Calu3 (cell line): Measurements from ENCODE around the gene DYNLRB1. TPM values are rescaled to one million over a fixed set of nuclear protein-coding genes. Genes with fewer than 3 reads are reported as not detected.

Experiments used
- BruUV-seq: library from RNA; stranded (reverse); fragments of 400-500 nt; replicated peaks from 2 replicates; lab custom pipeline; 2021; lab: Mats Ljungman, UMichigan
- CTCF ChIA-PET: fragments of 300-600 bp; sonication (Branson Sonifier 250); formaldehyde crosslinking; loops from one replicate; lab custom pipeline; 2022; ENCODE audit warnings: antibody characterized with exemption; lab: Charles Lee
- DNase-seq: peaks from one replicate; pipeline ENCODE4 v3.0.0; 2022
- H3K27ac Mint-ChIP-seq: one replicate; pipeline ENCODE4 v1.8.0; 2022; ENCODE audit warnings: mixed read lengths; ENCODE audit not compliant: unreplicated experiment
- H3K27me3 Mint-ChIP-seq: one replicate; pipeline ENCODE4 v1.8.0; 2022; ENCODE audit warnings: mixed read lengths; ENCODE audit not compliant: unreplicated experiment
- H3K36me3 Mint-ChIP-seq: one replicate; pipeline ENCODE4 v1.8.0; 2022; ENCODE audit warnings: mild to moderate bottlenecking, moderate library complexity, mixed read lengths; ENCODE audit not compliant: insufficient read depth, unreplicated experiment
- H3K4me1 Mint-ChIP-seq: one replicate; pipeline ENCODE4 v1.8.0; 2022; ENCODE audit warnings: mild to moderate bottlenecking, low read depth, mixed read lengths; ENCODE audit not compliant: unreplicated experiment
- H3K4me3 Mint-ChIP-seq: one replicate; pipeline ENCODE4 v1.8.0; 2022; ENCODE audit warnings: mild to moderate bottlenecking, low read depth, moderate library complexity, mixed read lengths; ENCODE audit not compliant: unreplicated experiment
- H3K9me3 Mint-ChIP-seq: one replicate; pipeline ENCODE4 v1.8.0; 2022; ENCODE audit warnings: low read depth, mixed read lengths; ENCODE audit not compliant: unreplicated experiment
- intact Hi-C: fragments of 100-400 bp; cut with micrococcal nuclease; formaldehyde crosslinking; loops from one replicate; pipeline ENCODE4 v1.10.0; 2022; ENCODE audit not compliant: unreplicated experiment
- total RNA-seq: library from RNA; stranded (reverse); gene quantifications from 2 replicates; pipeline ENCODE4 v1.2.3, GENCODE V29; 2022
- TF ChIP-seq, protein P1 (sequence below): fragments of 200-600 bp; IDR thresholded peaks from one replicate; pipeline ENCODE4 v1.8.0; 2022; ENCODE audit warnings: antibody characterized with exemption; ENCODE audit not compliant: unreplicated experiment

The DYNLRB1 gene
- total RNA-seq, 1 experiment from 2014 or later = 229 TPM

DNA sequence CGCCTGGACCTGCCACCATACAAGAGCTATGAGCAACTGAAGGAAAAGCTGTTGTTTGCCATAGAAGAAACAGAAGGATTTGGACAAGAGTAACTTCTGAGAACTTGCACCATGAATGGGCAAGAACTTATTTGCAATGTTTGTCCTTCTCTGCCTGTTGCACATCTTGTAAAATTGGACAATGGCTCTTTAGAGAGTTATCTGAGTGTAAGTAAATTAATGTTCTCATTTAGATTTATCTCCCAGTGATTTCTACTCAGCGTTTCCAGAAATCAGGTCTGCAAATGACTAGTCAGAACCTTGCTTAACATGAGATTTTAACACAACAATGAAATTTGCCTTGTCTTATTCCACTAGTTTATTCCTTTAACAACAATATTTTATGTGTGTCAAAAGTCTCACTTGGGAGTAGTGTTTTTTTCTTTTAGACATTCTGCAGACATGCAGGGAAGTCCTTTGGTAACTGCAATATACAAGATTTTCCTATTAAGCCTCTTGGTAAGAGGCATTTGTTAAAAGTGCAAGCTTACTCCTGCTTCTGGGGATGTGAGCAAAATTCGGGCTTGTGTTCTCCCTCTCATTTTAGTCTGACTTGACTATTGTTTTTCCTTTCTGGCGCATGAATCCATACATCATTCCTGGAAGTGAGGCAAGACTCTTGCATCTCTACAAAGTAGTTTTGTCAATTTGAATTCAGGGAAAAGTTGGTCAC lies 8.4 kb upstream of the DYNLRB1 start:
- TF ChIP-seq, protein P1, sequence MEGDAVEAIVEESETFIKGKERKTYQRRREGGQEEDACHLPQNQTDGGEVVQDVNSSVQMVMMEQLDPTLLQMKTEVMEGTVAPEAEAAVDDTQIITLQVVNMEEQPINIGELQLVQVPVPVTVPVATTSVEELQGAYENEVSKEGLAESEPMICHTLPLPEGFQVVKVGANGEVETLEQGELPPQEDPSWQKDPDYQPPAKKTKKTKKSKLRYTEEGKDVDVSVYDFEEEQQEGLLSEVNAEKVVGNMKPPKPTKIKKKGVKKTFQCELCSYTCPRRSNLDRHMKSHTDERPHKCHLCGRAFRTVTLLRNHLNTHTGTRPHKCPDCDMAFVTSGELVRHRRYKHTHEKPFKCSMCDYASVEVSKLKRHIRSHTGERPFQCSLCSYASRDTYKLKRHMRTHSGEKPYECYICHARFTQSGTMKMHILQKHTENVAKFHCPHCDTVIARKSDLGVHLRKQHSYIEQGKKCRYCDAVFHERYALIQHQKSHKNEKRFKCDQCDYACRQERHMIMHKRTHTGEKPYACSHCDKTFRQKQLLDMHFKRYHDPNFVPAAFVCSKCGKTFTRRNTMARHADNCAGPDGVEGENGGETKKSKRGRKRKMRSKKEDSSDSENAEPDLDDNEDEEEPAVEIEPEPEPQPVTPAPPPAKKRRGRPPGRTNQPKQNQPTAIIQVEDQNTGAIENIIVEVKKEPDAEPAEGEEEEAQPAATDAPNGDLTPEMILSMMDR = no peak
- CTCF ChIA-PET = no interaction called here
- no peak for DNase-seq
- Mint-ChIP-seq H3K27ac (no peak overlapping the region), H3K9me3 (no peaks in the 10 kb centered on the region), H3K4me3 (no peak overlapping the region), H3K4me1 (peaks cover 13% of the 10 kb centered on the region), H3K27me3 (no peaks in the 10 kb centered on the region), H3K36me3 (peaks cover 67% of the 10 kb centered on the region)
- TSS peak; percentile 30 for BruUV-seq
- intact Hi-C loops = no loop called here

DNA sequence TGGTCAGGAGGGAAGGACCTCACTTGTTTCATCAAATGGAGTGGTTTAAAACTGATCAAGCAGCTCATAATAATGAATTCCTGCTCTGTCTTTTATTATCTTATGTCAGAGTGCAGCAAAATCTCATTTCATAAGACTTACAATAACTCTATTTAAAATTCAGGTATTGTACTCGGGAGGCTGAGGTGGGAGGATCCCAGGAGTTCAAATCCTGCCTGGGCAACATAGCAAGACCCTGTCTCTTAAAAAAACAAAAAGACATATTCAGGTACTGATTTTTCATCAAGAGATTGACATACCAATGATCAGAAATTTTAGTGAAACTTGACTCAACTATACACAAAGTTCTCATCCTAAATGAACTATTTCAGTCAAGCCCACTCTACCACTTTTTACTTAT lies 5.6 kb upstream of the DYNLRB1 start:
- no TSS peak for BruUV-seq
- TF ChIP-seq, protein P1 = no peak
- intact Hi-C loops = no loop called here
- H3K27ac Mint-ChIP-seq = no peak overlapping the region
- H3K9me3 Mint-ChIP-seq = no peaks in the 10 kb centered on the region
- no peaks in the 10 kb centered on the region for H3K27me3 Mint-ChIP-seq
- H3K4me1 Mint-ChIP-seq = peaks cover 40% of the 10 kb centered on the region
- CTCF ChIA-PET = interaction anchor here (0.7 kb wide), 1 partner anchor 49 kb away, joined by 4 read pairs; no protein-coding TSS in a partner anchor
- H3K36me3 Mint-ChIP-seq = peaks cover 72% of the 10 kb centered on the region
- DNase-seq = no peak
- no peak overlapping the region for H3K4me3 Mint-ChIP-seq

DNA sequence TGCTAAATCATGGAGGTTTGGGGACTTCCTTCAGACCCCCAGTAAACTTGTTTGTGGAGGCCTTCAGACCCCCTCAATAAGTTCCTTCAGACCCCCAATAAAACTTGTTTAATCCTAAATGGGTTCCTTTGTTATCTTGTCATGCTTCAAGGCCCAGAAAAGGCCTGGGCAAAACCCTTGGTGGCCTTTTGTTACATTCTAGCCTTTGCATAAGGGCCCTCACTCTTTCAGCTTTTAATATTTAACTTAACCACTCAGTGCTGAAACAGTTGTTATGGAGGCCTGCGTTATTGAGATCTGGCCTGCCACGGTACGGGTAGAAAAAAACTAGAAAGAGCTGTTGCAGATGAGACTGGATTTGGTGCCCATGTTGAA lies 4.3 kb upstream of the DYNLRB1 start:
- intact Hi-C loops = no loop called here
- TF ChIP-seq, protein P1 = no peak
- no TSS peak for BruUV-seq
- Mint-ChIP-seq H3K4me1 (peaks cover 43% of the 10 kb centered on the region), H3K4me3 (no peak overlapping the region), H3K36me3 (peaks cover 77% of the 10 kb centered on the region), H3K27me3 (no peaks in the 10 kb centered on the region), H3K9me3 (no peaks in the 10 kb centered on the region), H3K27ac (peak overlapping the region; percentile 88)
- CTCF ChIA-PET = interaction anchor here (1.7 kb wide), 1 partner anchor 11 kb away, joined by 5 read pairs; no protein-coding TSS in a partner anchor
- DNase-seq = no peak

DNA sequence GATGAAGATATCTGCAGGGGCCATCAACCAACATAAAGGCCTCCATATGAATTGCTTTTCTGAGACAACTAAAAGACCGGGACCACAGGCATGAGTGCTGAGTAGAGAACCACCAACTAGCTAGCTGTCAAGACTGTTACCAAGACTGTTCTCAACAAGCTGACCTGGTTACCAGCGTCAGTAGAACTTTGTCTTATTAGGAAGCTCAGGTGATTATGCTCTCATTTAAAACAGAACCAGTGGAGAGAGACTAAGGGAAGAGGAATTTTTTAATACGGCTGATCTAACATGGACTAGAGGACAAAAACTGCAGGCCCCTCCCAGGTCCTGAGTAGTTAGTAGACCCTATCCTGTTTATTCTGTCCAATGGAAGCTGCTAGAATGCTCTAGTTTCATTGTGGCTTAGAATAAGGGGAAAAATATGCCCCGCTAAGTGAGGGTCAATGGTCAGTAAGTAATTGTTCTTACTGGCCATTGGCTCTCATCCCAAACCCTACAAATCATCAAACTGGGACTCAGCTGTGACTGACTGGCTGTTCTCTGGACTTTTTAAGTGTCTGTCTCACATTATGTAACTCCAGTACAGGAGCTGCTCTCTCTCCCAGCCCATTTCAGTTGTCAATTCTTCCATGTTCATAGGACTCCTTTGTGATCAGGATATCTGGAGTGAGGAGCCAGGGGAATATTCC lies 3.8 kb upstream of the DYNLRB1 start:
- Mint-ChIP-seq H3K27ac (peak overlapping the region; percentile 88), H3K36me3 (peaks cover 82% of the 10 kb centered on the region), H3K27me3 (no peaks in the 10 kb centered on the region), H3K9me3 (no peaks in the 10 kb centered on the region), H3K4me1 (peaks cover 43% of the 10 kb centered on the region), H3K4me3 (no peak overlapping the region)
- TF ChIP-seq, protein P1 = no peak
- DNase-seq = no peak
- no TSS peak for BruUV-seq
- CTCF ChIA-PET = interaction anchor here (0.5 to 1.7 kb wide), 3 partner anchors 11 to 457 kb away, joined by 4 to 5 read pairs (median 4); no protein-coding TSS in a partner anchor
- intact Hi-C loops = no loop called here
